ENCODE measurements around the gene ANGPTL2.

DNA sequence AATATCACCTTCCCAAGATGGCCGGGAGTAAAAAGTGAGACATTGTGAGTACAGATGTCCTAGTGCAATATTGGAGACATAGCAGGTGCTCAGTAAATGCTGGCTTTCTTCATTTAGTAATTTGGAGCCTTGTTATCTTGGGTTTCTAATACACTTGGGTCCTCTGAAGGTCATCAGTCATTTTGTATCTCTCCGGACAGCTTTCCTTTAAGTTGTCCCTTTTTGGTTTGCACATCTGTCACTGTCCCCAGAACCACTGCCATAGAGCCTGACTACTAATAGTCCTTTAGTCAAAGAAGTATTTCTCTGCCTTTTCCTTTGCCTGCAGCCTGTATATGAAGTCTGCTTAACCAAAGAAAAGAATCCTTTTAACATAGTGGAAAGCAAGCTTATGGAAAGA lies 7.8 kb upstream of the ANGPTL2 start:
- TF ChIP-seq, protein P1, sequence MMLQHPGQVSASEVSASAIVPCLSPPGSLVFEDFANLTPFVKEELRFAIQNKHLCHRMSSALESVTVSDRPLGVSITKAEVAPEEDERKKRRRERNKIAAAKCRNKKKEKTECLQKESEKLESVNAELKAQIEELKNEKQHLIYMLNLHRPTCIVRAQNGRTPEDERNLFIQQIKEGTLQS (IDR thresholded peaks at IDR 0.05): no peak
- TF ChIP-seq, protein P2, sequence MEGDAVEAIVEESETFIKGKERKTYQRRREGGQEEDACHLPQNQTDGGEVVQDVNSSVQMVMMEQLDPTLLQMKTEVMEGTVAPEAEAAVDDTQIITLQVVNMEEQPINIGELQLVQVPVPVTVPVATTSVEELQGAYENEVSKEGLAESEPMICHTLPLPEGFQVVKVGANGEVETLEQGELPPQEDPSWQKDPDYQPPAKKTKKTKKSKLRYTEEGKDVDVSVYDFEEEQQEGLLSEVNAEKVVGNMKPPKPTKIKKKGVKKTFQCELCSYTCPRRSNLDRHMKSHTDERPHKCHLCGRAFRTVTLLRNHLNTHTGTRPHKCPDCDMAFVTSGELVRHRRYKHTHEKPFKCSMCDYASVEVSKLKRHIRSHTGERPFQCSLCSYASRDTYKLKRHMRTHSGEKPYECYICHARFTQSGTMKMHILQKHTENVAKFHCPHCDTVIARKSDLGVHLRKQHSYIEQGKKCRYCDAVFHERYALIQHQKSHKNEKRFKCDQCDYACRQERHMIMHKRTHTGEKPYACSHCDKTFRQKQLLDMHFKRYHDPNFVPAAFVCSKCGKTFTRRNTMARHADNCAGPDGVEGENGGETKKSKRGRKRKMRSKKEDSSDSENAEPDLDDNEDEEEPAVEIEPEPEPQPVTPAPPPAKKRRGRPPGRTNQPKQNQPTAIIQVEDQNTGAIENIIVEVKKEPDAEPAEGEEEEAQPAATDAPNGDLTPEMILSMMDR (IDR thresholded peaks at IDR 0.05 in 2 of 3, conservative IDR thresholded peaks at IDR 0.05 in 1 of 3; ENCODE audit: borderline replicate concordance in 1 of 3, insufficient read depth in 1 of 3, low read depth in 2 of 3, low read length in 2 of 3): no peak
- TF ChIP-seq SIN3A (IDR thresholded peaks at IDR 0.05; ENCODE audit: low read depth): no peak

All from HCT116 (cell line).